Gastroesophageal sphincter (tissue), 4 donors: Measurements from ENCODE around the gene ELOA. TPM values are rescaled to one million over a fixed set of nuclear protein-coding genes. Genes with fewer than 3 reads are reported as not detected.

Experiments used
- ATAC-seq: fragments of 150-250 bp; one replicate; pipeline ENCODE4 v1.9.1; 2016; ENCODE audit warnings: mild to moderate bottlenecking, moderate library complexity
- H3K27ac ChIP-seq, 4 donors: fragments of 200-600 bp; sonication (generic) in 3 of 4; 1 replicate in 3 of 4; 2 replicates in 1 of 4; pipeline ENCODE4 v1.5.1; 2016 to 2019
- H3K27me3 ChIP-seq: fragments of 200-600 bp; sonication (generic); one replicate; pipeline ENCODE4 v1.5.1; 2019
- H3K36me3 ChIP-seq, 2 donors: fragments of 200-600 bp; sonication (generic); one replicate each; pipeline ENCODE4 v1.5.1; 2019; ENCODE audit warnings: control low read depth in 1 of 2
- H3K4me1 ChIP-seq, 3 donors: fragments of 200-600 bp; sonication (generic); 1 replicate in 2 of 3; 2 replicates in 1 of 3; pipeline ENCODE4 v1.5.1; 2016 to 2019; ENCODE audit warnings: control low read depth in 2 of 3
- H3K4me3 ChIP-seq, 2 donors: fragments of 200-600 bp; sonication (generic); one replicate each; pipeline ENCODE4 v1.5.1; 2019; ENCODE audit warnings: mild to moderate bottlenecking in 1 of 2, moderate library complexity in 1 of 2
- H3K9me3 ChIP-seq, 3 donors: fragments of 200-600 bp; sonication (generic); one replicate each; pipeline ENCODE4 v1.5.1; 2017 to 2019; ENCODE audit warnings: control low read depth in 2 of 3
- POLR2A ChIP-seq, 2 donors: fragments of 450-650 bp; IDR thresholded peaks; one replicate each; pipeline ENCODE4 v1.6.1; 2017; ENCODE audit warnings: antibody characterized with exemption in 2 of 2, mild to moderate bottlenecking in 2 of 2, moderate library complexity in 1 of 2
- WGBS, 2 donors: methylation state at CpG; one replicate each; pipeline ENCODE4 v1.1.5; 2018; ENCODE audit warnings: low coverage in 1 of 2; 5-methylcytosine and 5-hydroxymethylcytosine counted together
- total RNA-seq, 4 donors: library from RNA; depleted of rRNA; stranded (reverse); fragments of >200 nt; gene quantifications; one replicate each; pipeline ENCODE4 v1.1.0, GENCODE V29; 2016
- TF ChIP-seq, protein P1 (sequence below), 4 experiments: fragments of 200-600 bp in 2 of 4; fragments of 450-650 bp in 2 of 4; sonication (generic) in 1 of 4; IDR thresholded peaks; one replicate each; pipeline ENCODE4 v1.5.1; 2017 to 2019; ENCODE audit warnings: antibody characterized with exemption in 4 of 4, mild to moderate bottlenecking in 2 of 4, moderate library complexity in 2 of 4

ELOA gene
- total RNA-seq, 4 donors from 2014 or later: 37.8 to 41.9 (median 41.4) TPM

DNA sequence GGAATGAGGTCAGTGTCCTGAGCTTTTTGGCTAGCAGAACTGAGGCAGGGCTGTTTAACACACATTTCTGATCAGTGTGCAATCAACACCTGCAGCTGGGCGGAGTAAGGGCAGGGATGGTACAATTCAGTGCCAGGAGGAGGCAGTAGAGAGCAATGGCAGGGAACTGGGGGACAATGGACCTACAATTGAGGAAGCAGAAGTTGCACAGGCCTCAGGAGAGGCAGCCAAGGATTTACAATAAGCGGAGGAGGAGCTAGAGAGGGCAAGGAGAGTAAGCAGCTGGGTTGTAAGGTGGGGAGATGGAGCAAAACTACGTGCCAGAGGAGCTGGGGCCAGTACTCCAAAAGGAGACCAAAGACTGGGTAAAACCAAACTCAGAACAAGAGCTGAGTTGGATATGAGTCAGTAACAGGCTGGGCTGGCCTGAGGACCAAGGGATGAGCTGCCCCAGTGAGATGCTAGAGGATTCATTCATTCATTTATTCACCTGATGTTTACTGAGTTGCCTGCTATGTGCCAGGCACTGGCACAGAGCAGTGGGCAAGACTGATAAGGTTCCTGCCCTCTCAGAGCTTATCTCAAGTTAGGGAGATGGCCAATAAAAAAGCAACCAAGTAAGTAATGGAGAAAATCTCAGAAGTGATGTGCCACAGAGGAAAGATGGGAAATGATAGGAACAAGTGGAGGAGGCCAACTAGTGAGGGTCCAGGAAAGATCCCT lies 67.7 kb downstream of the ELOA start:
- ATAC-seq: peak; percentile 36
- H3K27me3 ChIP-seq: no peaks in the 10 kb centered on the region
- H3K36me3 ChIP-seq: peaks cover 0 to 64% of the 10 kb centered on the region in 2 donors
- 51 to 59% methylated on average over 2 to 3 of the region's 3 CpGs for WGBS, 2 donors
- TF ChIP-seq, protein P1, sequence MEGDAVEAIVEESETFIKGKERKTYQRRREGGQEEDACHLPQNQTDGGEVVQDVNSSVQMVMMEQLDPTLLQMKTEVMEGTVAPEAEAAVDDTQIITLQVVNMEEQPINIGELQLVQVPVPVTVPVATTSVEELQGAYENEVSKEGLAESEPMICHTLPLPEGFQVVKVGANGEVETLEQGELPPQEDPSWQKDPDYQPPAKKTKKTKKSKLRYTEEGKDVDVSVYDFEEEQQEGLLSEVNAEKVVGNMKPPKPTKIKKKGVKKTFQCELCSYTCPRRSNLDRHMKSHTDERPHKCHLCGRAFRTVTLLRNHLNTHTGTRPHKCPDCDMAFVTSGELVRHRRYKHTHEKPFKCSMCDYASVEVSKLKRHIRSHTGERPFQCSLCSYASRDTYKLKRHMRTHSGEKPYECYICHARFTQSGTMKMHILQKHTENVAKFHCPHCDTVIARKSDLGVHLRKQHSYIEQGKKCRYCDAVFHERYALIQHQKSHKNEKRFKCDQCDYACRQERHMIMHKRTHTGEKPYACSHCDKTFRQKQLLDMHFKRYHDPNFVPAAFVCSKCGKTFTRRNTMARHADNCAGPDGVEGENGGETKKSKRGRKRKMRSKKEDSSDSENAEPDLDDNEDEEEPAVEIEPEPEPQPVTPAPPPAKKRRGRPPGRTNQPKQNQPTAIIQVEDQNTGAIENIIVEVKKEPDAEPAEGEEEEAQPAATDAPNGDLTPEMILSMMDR (IDR thresholded peaks at IDR 0.05): peak in 3 of 4 experiments; percentile 25 to 58 (median 50)
- TF ChIP-seq POLR2A (IDR thresholded peaks at IDR 0.05): no peak
- H3K4me3 ChIP-seq: no peak overlapping the region
- H3K4me1 ChIP-seq: peaks cover 0 to 13% (median 0%) of the 10 kb centered on the region in 3 donors
- no peak overlapping the region for H3K27ac ChIP-seq
- no peaks in the 10 kb centered on the region for H3K9me3 ChIP-seq

Other genes with a start within 250 kb of the ELOA start
- gene E2F2, start 212.2 kb upstream of the ELOA start, total RNA-seq: under 1 TPM in 2 of 4 donors, not detected in 2; 0.08 to 0.17 TPM
- gene ID3, start 184.0 kb upstream of the ELOA start, total RNA-seq: 100 to 1,000 TPM; 144 to 270 (median 221) TPM
- gene RPL11, start 51.7 kb upstream of the ELOA start, total RNA-seq: 1,000 to 10,000 TPM in 2 of 4 donors, 100 to 1,000 TPM in 2; 636 to 1,268 (median 935) TPM
- gene PITHD1, start 34.9 kb downstream of the ELOA start, total RNA-seq: 10 to 100 TPM; 56.3 to 77.6 (median 60.8) TPM
- 10 to 100 TPM; 25.7 to 30.4 (median 29.2) TPM for gene LYPLA2, start 47.7 kb downstream of the ELOA start, total RNA-seq
- gene GALE, start 57.3 kb downstream of the ELOA start, total RNA-seq: 10 to 100 TPM in 3 of 4 donors, 1 to 10 TPM in 1; 7.4 to 25.2 (median 12.9) TPM
- 10 to 100 TPM; 24.1 to 61.0 (median 47.2) TPM for gene HMGCL, start 82.0 kb downstream of the ELOA start, total RNA-seq
- gene FUCA1, start 124.8 kb downstream of the ELOA start, total RNA-seq: 10 to 100 TPM; 20.3 to 44.4 (median 23.5) TPM
- not detected for gene CNR2, start 169.9 kb downstream of the ELOA start, total RNA-seq
- 100 to 1,000 TPM; 136 to 246 (median 207) TPM for gene PNRC2, start 216.4 kb downstream of the ELOA start, total RNA-seq
- 100 to 1,000 TPM in 1 of 4 donors, 10 to 100 TPM in 3; 51.5 to 117 (median 76.2) TPM for gene SRSF10, start 236.9 kb downstream of the ELOA start, total RNA-seq